ENCODE measurements around the gene POLG2. TPM values are rescaled to one million over a fixed set of nuclear protein-coding genes. Genes with fewer than 3 reads are reported as not detected.

The POLG2 gene
- total RNA-seq, 2 experiments from 2014 or later, result 34.7 to 35.2 TPM

DNA sequence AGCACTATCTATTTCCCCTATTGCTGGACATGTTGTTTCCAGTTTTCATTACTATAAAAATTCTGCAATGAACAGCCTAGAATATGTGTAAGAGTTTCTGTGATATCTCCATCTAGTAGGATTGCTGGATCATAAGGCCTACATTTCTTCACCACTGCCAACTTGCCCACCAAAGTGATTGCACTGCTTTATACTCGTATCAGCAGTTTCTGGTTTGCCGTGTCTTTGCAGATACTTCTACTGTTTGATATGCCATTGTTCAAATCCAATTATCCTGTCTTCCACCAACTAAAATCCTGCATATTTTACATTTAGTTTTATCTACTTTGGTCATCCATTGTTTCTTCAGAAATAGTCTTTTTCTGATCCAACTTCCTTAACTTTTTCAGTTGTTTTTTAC lies 31.1 kb upstream of the POLG2 start:
- ChIA-PET POLR2A (interaction anchor here (0.8 to 1.6 kb wide), 3 partner anchors 10 to 31 kb away, joined by 3 to 6 read pairs (median 4); partner anchors contain the start of gene POLG2), CTCF (interaction anchor here (1.1 to 1.4 kb wide), 2 partner anchors 121 to 249 kb away, joined by 3 read pairs; no protein-coding TSS in a partner anchor)
- H3K4me1 Mint-ChIP-seq, result no peaks in the 10 kb centered on the region
- no peaks in the 10 kb centered on the region for H3K9me3 Mint-ChIP-seq
- H3K4me3 Mint-ChIP-seq, result no peak overlapping the region
- peaks cover 67% of the 10 kb centered on the region for H3K36me3 Mint-ChIP-seq (ENCODE audit: low read depth)
- no peak overlapping the region for H3K27ac Mint-ChIP-seq
- no peak for DNase-seq
- no peaks in the 10 kb centered on the region for H3K27me3 Mint-ChIP-seq

DNA sequence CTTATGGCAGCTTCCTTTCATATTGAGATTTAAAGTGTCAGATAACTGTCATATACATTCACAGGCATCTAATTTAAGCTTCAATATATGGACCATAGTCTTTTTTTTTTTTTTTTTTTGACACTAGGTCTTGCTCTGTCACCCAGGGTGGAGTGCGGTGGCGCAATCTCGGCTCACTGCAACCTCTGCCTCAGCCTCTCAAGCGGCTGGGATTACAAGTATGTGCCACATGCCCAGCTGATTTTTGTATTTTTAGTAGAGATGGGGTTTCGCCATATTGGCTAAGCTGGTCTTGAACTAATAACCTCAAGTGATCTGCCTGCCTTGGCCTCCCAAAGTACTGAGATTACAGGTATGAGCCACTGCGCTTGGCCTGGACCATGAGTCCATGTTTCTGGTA lies 23.5 kb upstream of the POLG2 start:
- DNase-seq, result no peak
- ChIA-PET CTCF (interaction anchor here (1.0 kb wide), 2 partner anchors 129 to 574 kb away, joined by 3 to 4 read pairs; no protein-coding TSS in a partner anchor), POLR2A (interaction anchor here (0.8 to 1.2 kb wide), 3 partner anchors 13 to 52 kb away, joined by 3 to 5 read pairs (median 4); partner anchors contain the start of gene CEP95)
- H3K4me1 Mint-ChIP-seq, result peaks cover under 1% of the 10 kb centered on the region
- no peak overlapping the region for H3K27ac Mint-ChIP-seq
- H3K27me3 Mint-ChIP-seq, result no peaks in the 10 kb centered on the region
- no peak overlapping the region for H3K4me3 Mint-ChIP-seq
- H3K9me3 Mint-ChIP-seq, result no peaks in the 10 kb centered on the region
- H3K36me3 Mint-ChIP-seq (ENCODE audit: low read depth), result peaks cover 50% of the 10 kb centered on the region

DNA sequence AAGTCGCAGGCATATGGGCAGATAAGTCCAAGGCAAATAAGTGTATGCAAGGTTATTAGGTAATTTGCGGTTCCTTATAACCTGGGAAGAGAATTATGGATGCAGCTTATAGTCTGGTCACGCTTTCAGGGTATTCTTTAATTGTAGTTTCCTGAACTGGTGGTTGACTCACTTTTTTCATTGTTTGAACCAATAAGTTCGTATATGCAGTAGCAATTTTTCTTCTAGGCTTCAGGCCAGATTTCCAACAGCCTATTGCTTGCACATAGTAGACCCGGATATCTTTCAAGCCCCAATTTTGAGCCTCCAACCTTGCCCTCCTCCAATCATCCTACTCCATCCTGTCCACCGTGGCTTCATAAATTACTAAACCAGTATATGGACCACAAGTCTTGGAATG lies 22.7 kb upstream of the POLG2 start:
- CTCF ChIA-PET, result interaction anchor here (1.0 to 1.1 kb wide), 2 partner anchors 99 to 573 kb away, joined by 3 read pairs; no protein-coding TSS in a partner anchor
- peaks cover 2% of the 10 kb centered on the region for H3K4me1 Mint-ChIP-seq
- no peak for DNase-seq
- H3K4me3 Mint-ChIP-seq, result no peak overlapping the region
- POLR2A ChIA-PET, result interaction anchor here (0.8 to 4.7 kb wide), 3 partner anchors 13 to 14 kb away, joined by 4 to 44 read pairs (median 5); partner anchors contain the start of genes CEP95 and DDX5
- peaks cover 55% of the 10 kb centered on the region for H3K36me3 Mint-ChIP-seq (ENCODE audit: low read depth)
- H3K9me3 Mint-ChIP-seq, result no peaks in the 10 kb centered on the region
- H3K27me3 Mint-ChIP-seq, result no peaks in the 10 kb centered on the region
- H3K27ac Mint-ChIP-seq, result no peak overlapping the region

DNA sequence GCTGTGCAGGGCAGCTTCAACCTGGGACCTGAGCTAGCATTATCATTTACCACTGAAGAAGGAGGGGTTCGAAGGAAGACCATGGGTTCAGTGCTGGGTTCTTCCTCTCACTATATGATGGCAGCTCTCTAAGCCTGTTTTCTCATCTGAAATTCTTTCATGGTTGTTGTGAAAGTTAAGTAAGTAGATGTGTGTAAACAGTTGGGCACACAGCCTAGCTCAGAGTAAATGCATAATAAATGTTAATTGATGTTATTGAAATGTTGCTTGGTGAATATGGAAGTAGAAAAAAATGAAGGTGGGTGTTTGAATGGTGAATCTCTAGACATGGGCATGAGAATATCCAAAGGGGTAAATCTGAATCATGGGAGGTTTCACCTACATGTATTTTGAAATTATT lies 19.0 kb upstream of the POLG2 start:
- no peak for DNase-seq
- Mint-ChIP-seq H3K9me3 (no peaks in the 10 kb centered on the region), H3K4me3 (no peak overlapping the region), H3K4me1 (peaks cover 5% of the 10 kb centered on the region), H3K27me3 (no peaks in the 10 kb centered on the region), H3K27ac (no peak overlapping the region), H3K36me3 (ENCODE audit: low read depth) (peaks cover 65% of the 10 kb centered on the region)
- CTCF ChIA-PET, result interaction anchor here (0.6 to 1.6 kb wide), 5 partner anchors 26 to 253 kb away, joined by 3 to 4 read pairs (median 3); no protein-coding TSS in a partner anchor
- POLR2A ChIA-PET, result interaction anchor here (0.7 to 4.7 kb wide), 2 partner anchors 10 to 18 kb away, joined by 3 to 44 read pairs; partner anchors contain the start of genes CEP95 and DDX5

DNA sequence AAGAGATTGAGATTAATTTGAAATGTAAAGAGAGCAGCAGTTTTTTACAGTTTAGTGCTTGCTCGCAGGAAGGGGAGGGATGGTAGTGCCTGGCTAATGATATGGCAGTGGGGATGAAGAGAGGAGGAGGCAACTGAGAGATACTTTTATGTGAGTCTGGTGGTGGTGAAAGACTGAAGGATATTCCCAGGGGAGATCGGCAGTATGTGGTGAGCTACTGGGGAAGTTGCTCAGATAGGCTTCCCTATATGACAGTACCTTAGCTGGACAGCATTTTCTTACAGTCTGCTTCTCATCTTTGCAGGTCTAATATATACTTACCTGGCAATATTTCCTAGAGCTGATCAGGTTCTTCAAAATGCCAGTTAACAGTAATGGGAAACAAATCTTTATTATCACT lies 18.6 kb upstream of the POLG2 start:
- no peak for DNase-seq
- H3K36me3 Mint-ChIP-seq (ENCODE audit: low read depth), result peaks cover 68% of the 10 kb centered on the region
- H3K9me3 Mint-ChIP-seq, result no peaks in the 10 kb centered on the region
- POLR2A ChIA-PET, result interaction anchor here (0.7 to 4.7 kb wide), 2 partner anchors 10 to 18 kb away, joined by 3 to 44 read pairs; partner anchors contain the start of genes CEP95 and DDX5
- CTCF ChIA-PET, result interaction anchor here (0.6 to 1.6 kb wide), 5 partner anchors 26 to 253 kb away, joined by 3 to 4 read pairs (median 3); no protein-coding TSS in a partner anchor
- no peaks in the 10 kb centered on the region for H3K27me3 Mint-ChIP-seq
- H3K4me1 Mint-ChIP-seq, result peaks cover 5% of the 10 kb centered on the region
- H3K4me3 Mint-ChIP-seq, result no peak overlapping the region
- H3K27ac Mint-ChIP-seq, result no peak overlapping the region

DNA sequence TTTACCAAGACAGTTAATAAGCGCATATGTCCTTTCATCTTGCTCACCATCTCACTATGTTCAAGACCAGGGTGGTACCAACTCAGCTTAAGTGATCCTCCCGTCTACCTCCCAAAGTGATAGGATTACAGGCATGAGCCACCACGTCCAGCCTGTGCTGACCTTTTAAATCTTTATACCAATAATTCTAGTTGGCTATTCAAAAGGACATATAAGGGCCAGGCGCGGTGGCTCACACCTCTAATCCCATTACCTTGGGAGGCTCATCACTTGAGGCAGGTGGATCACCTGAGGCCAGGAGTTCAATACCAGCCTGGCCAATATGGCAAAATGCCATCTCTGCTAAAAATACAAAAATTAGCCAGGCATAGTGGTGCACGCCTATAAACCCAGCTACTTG lies 12.3 kb upstream of the POLG2 start:
- no peak overlapping the region for H3K4me3 Mint-ChIP-seq
- DNase-seq, result no peak
- no peaks in the 10 kb centered on the region for H3K9me3 Mint-ChIP-seq
- ChIA-PET CTCF (no interaction called here), POLR2A (interaction anchor here (2.3 kb wide), 1 partner anchor 11 kb away, joined by 18 read pairs; the partner anchor contains the start of gene POLG2)
- H3K36me3 Mint-ChIP-seq (ENCODE audit: low read depth), result peaks cover 74% of the 10 kb centered on the region
- peaks cover 34% of the 10 kb centered on the region for H3K4me1 Mint-ChIP-seq
- no peak overlapping the region for H3K27ac Mint-ChIP-seq
- H3K27me3 Mint-ChIP-seq, result no peaks in the 10 kb centered on the region

DNA sequence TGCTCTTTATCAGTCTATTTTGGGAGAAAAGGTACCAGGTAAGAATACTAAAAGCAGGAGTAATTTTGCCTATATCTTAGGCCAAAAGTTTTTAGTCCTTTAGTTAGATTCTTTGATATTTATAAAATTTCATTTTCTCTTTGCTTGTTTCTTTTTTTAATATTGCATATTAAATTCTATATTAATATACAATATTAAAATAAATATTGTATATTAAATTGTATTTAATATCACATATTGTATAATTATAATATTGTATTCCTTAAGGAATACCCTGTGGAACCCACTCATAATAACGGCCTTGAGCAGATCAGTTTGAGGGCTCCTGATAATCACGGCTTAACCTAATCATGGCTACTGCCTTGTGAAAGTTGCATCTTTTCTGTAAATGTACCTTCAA lies 11.8 kb upstream of the POLG2 start:
- H3K27me3 Mint-ChIP-seq, result no peaks in the 10 kb centered on the region
- no peak overlapping the region for H3K27ac Mint-ChIP-seq
- peak overlapping the region; percentile 63 for H3K4me3 Mint-ChIP-seq
- ChIA-PET POLR2A (interaction anchor here (2.3 kb wide), 1 partner anchor 11 kb away, joined by 18 read pairs; the partner anchor contains the start of gene POLG2), CTCF (no interaction called here)
- no peaks in the 10 kb centered on the region for H3K9me3 Mint-ChIP-seq
- H3K36me3 Mint-ChIP-seq (ENCODE audit: low read depth), result peaks cover 74% of the 10 kb centered on the region
- DNase-seq, result no peak
- H3K4me1 Mint-ChIP-seq, result peaks cover 39% of the 10 kb centered on the region

DNA sequence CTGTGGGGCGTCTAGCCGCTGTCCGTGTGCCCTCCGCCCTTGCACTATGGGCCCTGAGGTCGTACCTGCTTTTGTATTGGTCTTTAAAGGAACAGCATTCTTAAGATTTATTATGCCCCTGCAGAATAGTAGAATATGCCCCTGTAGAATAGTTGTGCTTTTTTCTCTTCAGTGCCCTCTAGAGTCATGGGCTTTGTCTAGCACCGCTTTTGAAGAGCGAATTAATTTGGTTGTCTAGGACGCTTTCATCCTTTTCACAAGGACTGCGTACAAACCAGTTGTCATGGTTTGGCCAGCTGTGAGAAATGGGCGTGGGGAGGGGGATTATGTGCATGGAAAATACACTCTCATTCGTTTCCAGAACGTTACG lies 10.5 kb upstream of the POLG2 start:
- POLR2A ChIA-PET, result interaction anchor here (0.6 to 6.9 kb wide), 28 partner anchors 10 to 734 kb away, joined by 3 to 387 read pairs (median 6); partner anchors contain the start of genes CCDC47, DDX42, ERN1 and POLG2
- peak; percentile 41 for DNase-seq
- H3K9me3 Mint-ChIP-seq, result no peaks in the 10 kb centered on the region
- peaks cover 78% of the 10 kb centered on the region for H3K36me3 Mint-ChIP-seq (ENCODE audit: low read depth)
- peaks cover 51% of the 10 kb centered on the region for H3K4me1 Mint-ChIP-seq
- CTCF ChIA-PET, result interaction anchor here (0.7 to 5.4 kb wide), 9 partner anchors 10 to 142 kb away, joined by 3 to 52 read pairs (median 5); partner anchors contain the start of gene POLG2
- H3K27me3 Mint-ChIP-seq, result no peaks in the 10 kb centered on the region
- H3K4me3 Mint-ChIP-seq, result peak overlapping the region; percentile 99
- peak overlapping the region; percentile 100 for H3K27ac Mint-ChIP-seq

DNA sequence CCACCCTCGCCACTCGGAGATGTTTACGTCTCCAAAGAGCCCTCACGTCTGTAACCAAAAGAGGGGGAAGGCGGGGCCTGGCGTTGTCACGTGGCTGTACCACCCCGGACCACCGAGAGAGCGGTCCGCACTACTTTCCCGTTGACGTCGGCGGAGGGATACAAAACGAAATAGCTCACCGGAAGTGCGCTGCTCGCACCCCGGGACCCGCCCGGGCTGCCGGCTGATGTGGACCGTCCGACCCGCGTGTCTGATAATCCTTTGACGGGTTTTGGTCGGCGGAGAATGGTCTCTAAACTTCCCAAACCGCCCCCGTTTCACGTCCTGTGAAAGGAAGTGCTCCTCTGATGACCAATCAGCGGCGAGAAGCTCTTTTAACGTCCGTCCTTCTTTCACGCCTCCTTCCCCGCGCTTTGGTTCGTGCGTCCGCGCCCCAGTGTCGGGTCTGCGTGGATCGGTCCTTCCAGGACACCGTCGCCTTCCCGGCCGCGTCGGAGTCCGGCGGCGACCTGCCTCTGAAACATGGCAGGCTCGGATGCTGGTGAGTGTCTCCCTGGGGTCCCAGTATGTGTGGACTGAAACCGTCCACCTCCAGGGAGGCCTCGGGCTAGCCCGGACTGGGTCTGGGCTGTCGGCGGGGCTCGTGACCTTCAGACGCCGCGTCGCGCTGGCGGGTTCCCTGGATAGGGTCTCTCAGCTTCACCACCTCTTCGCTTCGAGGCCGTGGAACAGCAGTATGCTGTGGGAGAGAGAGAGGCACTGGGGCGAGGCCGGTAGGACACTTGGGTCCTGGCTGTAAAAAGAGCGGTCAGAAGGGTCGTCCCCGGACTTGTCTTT lies 9.9 kb upstream of the POLG2 start, which contains the start of gene CEP95:
CEP95 (plus strand) TSS at position 402 of the 837 bp plus-strand sequence; CDS start at position 523, 121 bp downstream.
- peak; percentile 95 for DNase-seq
- H3K27me3 Mint-ChIP-seq, result no peaks in the 10 kb centered on the region
- ChIA-PET POLR2A (interaction anchor here (0.6 to 6.9 kb wide), 44 partner anchors 10 to 733 kb away, joined by 3 to 387 read pairs (median 4); partner anchors contain the start of genes CCDC47, DDX42, ERN1 and POLG2), CTCF (interaction anchor here (0.7 to 5.4 kb wide), 8 partner anchors 9 to 143 kb away, joined by 3 to 52 read pairs (median 6); partner anchors contain the start of gene POLG2)
- H3K9me3 Mint-ChIP-seq, result no peaks in the 10 kb centered on the region
- peaks cover 57% of the 10 kb centered on the region for H3K4me1 Mint-ChIP-seq
- H3K27ac Mint-ChIP-seq, result peak within 1 kb of the TSS; percentile 100
- peaks cover 82% of the 10 kb centered on the region for H3K36me3 Mint-ChIP-seq (ENCODE audit: low read depth)
- H3K4me3 Mint-ChIP-seq, result peak within 1 kb of the TSS; percentile 99

DNA sequence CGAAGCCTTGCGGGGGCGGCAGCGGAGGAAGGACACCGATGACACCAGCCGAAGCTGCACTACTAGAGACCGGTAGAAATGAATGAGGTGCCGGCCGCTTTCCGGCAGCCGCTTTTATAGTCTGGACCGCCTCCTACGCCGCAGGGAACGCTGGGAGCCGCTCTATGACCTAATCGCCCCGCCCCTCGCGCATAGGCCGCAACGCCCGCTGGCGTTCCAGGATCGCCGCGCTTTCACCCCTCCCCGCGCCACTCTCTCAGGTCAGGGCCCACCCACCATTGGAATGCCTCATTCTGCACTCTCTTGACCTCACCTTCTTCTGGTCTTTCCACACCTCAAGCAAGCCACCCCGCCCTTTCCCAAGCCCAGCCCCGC lies 9.3 kb upstream of the POLG2 start, which contains the start of gene DDX5:
DDX5 (minus strand) TSS at position 89 of the 375 bp plus-strand sequence. CDS start 170 bp downstream, outside the sequence.
- DNase-seq, result peak; percentile 98
- Mint-ChIP-seq H3K4me3 (peak within 1 kb of the TSS; percentile 99), H3K4me1 (peaks cover 60% of the 10 kb centered on the region), H3K36me3 (ENCODE audit: low read depth) (peaks cover 82% of the 10 kb centered on the region), H3K27ac (peak within 1 kb of the TSS; percentile 100), H3K9me3 (no peaks in the 10 kb centered on the region), H3K27me3 (no peaks in the 10 kb centered on the region)
- POLR2A ChIA-PET, result interaction anchor here (0.6 to 6.9 kb wide), 44 partner anchors 11 to 807 kb away, joined by 3 to 387 read pairs (median 4); partner anchors contain the start of genes CCDC47, DDX42, ERN1 and POLG2
- CTCF ChIA-PET, result interaction anchor here (0.7 to 5.4 kb wide), 8 partner anchors 9 to 143 kb away, joined by 3 to 52 read pairs (median 6); partner anchors contain the start of gene POLG2

DNA sequence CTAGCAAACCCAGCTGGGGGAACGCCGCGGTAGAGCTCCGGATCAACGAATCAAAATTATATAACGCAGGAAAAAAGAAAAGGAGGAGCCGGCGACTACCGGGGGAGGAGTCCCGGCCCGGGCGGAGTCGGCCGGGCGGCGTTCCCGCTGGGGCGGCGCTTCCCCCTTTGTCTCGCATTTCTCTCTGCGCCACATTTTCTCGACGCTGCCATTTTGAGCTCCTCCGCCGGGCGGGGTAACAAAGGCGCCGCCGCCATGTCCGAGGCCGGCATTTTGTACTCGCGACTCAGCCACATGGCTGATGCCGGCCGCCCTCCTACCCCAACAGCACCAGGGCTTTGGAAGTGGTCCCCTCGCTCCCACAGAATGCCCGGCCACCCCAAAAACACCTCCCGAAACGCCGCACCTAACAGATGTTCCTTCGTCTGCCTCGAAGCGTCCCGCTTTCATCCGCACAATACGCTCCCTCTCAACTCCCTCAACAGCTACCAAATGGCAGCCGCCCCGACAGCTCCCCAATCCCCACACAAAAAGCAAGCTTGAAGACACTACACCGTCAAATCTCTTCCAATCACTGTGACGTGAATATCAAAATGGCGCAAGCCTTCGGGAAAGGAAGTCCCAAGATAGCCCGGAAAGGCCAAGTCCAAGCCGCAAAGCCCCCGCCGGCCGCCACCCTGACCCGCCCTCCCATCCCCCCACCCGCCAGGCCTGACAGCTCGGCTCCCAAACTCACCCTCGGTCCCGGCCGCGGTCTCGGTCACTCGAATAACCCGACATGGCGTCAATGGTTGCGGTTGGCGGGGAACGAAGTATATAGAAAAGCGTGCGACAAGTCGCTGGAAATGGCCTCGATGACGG lies 8.7 kb upstream of the POLG2 start:
- no peaks in the 10 kb centered on the region for H3K27me3 Mint-ChIP-seq
- H3K27ac Mint-ChIP-seq, result peak overlapping the region; percentile 100
- peak; percentile 91 for DNase-seq
- H3K4me1 Mint-ChIP-seq, result peaks cover 66% of the 10 kb centered on the region
- H3K9me3 Mint-ChIP-seq, result no peaks in the 10 kb centered on the region
- peak overlapping the region; percentile 99 for H3K4me3 Mint-ChIP-seq
- ChIA-PET CTCF (interaction anchor here (1.0 to 5.4 kb wide), 7 partner anchors 8 to 199 kb away, joined by 3 to 52 read pairs (median 5); partner anchors contain the start of gene POLG2), POLR2A (interaction anchor here (0.6 to 6.9 kb wide), 56 partner anchors 8 to 807 kb away, joined by 3 to 387 read pairs (median 6); partner anchors contain the start of genes CCDC47, DDX42, ERN1 and POLG2)
- peaks cover 83% of the 10 kb centered on the region for H3K36me3 Mint-ChIP-seq (ENCODE audit: low read depth)
